KG1 (cell line): Measurements from ENCODE around the gene TFAP2A.

Experiments
- DNase-seq: peaks from one replicate; lab custom pipeline; 2025; lab: John Stamatoyannopoulos, UW

TFAP2A gene

DNA sequence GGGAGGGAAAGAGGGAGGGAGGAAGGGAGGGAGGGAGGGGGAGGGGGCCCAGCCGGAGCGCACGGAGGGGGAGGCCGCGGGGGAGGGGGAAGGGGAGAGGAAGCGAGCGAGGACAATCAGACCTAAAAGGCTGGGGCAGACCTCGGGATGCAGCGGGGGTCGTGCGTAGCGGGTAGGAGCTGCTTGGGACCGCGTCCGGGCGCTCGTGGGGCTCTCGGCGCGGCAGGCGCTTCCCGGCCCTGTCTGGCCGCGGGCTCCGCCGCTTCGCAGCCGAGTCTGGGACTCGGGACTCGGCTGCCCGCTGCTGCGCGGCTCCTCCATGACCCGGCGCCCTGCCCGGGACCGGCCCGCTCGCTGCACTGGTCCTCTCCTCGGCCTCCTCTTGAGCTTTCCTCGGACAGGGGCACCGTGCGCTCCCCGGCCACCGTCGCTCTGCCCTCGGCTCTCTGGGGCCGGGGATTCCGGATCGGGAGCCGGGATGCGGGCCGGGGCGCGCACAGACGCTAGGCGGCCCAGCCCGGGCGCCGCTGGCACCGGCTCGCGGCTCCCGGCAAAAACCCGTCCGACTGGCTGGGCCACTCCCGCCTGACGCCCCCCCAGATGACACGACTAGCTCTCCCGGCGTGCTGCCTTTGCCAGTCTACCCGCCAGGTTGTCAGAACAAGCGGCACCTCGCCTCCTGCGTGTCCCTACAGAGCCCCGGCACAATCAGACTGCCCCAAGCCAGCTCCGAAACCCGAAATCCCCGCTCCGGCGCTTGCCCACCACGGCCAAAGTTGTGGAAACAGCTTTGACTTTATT lies 2.2 kb downstream of the TFAP2A start:
- no peak for DNase-seq

DNA sequence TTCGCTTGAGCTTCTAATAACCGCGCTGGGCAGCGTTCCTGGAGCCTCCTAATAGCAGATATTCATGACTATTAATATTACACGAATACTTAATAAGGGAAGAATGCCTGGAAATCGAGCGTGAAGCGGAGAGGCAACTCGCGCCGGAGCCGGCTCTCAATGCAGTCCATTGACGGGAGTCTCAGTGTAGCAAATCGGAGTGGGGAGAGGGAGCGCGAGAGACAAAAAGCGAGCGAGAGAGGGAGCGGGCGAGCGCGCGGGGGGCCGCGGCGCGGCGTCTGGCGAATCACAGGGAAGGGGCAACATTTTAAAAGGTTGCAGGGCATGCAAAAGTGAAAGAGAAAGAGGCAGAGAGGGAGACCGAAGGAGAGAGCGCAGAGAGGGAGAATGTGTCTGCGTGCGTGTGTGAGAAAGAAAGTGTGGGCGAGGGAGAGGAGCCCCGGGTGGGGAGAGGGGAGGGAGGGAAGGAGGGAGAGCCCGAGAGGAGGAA lies 2.9 kb downstream of the TFAP2A start:
- no peak for DNase-seq

DNA sequence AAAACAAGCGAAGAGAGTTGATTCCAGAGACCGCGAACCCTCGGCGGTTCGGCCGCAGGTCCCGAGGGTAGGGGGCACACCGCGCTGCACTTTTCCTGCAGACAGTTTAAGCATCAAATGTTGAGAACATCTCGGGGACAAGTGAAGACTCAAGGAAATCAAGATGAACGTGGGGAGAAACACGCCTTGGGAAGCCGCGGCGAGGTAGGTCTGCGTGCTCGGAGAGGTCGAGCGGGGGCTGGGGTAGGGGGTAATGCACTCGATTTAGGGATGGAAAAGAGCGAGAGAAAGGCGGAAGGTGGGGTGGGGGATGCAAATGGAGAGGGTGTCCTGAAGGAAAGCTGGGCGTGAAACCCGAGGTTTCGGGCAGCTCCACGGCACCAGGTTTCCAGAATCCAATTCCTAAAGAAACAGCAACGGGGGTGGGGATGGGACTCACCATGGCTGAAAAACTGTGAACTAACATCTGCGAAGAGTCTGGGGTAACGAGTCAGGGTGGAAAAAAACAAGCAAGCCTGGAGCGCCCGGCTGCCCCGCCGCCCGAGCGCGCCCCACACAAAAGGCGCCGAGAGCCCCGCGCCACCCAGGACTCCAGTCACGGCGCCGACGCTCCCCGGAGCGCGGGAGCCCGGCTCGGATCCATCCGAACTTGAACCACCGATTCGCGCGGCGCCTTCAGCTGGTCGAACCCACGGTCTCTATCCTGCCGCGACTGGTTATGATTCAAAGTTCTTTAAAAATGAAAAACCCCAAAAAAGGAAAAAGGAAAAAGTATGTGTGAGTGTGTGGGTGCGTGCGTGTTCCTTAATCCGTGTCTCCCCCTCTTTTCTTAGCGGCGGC lies 3.5 kb downstream of the TFAP2A start:
- DNase-seq: no peak

DNA sequence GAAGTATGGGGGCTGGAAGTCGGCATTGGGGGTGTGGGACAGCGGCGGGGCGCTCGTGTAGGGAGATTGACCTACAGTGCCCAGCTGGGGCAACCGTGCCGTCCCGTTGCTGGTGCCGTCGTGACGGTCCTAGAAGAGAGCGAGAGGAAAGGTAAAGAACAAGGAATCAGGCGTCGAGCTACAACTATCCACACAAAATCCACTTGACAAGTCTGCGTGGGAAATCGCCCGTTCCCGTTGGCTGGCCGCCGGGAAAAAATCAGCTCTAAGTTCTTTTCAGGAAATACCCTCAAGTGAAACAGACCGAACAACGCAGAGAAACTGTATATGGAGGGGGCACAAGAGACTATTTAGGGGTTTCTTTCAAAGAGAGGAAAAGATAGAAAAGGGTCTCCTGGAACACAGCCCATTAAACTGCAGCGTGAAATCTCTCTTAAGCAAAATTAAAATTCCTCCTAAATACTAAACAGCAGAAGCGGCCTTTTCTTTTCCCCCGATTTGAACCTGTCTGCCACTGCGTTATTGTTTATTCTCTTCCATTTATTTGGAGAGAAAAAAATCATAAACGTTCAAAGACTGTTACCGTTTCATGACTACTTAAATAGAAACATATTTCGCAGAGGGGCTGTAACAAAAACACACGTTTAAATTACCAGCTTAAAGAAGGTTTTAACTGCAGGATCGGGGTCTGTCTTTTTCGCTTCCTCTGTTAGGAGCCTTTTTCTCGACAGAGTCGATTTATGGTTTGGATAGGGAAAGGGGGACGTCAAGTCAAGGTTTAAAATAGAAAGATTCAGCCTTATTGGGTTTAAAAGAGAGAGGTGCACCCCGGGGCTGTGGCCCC lies 4.4 kb downstream of the TFAP2A start:
- no peak for DNase-seq

DNA sequence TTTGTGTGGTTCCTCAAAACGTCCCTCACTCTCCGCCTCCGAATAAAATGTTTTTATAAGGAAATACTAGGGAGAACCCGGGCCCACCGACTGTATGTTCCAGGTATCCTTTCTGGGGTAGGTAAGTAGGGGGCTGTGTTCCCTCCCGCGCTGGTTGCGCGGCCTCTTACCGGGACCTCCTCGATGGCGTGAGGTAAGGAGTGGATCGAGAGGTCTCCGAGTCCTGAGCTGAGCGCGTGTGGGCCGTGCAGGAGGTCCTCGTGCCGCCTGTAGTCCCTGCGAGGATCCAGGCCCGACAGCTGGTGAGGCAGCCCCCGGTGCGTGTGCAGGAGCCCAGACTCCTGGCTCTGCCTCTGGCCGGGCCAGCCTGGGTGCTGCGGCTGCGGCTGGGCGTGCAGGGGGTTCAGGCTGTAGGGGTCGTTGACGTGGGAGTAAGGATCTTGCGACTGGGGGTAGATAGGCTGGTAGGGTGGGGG lies 5.1 kb downstream of the TFAP2A start:
- no peak for DNase-seq

DNA sequence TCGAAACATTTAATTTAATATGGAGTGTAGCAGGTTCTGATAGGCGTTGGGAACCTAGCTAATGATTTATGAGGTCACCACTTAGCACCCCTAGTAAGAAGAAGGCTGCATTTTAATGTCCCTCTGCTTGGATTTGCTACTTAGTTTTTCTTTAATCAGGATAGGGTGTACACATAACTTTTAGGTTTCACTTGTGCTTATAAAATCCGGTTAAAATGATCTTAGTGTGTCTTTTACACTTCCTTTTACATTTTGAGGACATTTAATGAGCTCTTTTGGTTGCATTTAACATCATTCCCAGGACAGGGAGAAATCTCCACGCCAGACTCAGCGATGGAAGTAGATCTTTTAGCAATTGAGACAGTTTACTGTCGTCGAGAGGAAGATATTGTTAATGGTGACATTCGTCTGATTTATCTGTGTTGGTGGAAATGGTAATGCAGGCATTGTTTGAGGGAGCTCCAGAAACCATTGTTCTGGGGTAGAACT lies 5.6 kb downstream of the TFAP2A start:
- no peak for DNase-seq

DNA sequence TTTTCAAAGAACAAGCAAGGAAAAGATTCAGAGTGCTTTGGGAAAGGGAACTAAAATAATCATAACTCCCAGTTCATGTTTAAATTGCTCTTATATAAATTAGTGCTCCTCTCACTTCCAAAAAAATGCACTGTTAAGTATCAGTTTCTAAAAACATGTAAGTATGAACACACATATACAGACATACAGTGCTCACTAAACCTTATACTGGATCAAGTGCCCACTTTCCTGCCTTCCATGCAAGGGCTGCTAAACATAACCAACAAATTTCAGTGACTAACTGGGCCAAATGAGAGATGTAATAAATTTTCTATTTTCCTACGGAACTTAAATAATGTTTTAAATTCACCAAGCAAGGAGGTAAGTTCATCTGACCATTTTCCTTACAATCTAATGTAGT lies 6.4 kb downstream of the TFAP2A start:
- no peak for DNase-seq

DNA sequence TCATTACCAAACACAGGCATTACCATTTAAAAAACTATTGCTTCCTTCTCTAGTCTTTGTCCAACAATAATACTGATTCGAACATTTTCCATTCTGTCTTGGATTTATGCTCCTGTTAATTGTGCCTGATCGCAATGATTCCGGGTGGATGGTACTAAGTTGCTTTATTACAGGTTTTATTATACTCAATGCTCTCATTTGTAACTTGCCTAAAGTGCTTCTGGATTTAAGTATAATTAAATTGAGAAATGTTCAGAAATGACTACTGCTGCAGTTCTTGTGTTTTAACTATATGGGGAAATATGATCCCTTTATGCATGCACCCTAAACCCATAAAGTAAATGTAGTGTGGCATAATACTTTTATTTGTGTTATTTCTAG lies 7.2 kb downstream of the TFAP2A start:
- DNase-seq: no peak

DNA sequence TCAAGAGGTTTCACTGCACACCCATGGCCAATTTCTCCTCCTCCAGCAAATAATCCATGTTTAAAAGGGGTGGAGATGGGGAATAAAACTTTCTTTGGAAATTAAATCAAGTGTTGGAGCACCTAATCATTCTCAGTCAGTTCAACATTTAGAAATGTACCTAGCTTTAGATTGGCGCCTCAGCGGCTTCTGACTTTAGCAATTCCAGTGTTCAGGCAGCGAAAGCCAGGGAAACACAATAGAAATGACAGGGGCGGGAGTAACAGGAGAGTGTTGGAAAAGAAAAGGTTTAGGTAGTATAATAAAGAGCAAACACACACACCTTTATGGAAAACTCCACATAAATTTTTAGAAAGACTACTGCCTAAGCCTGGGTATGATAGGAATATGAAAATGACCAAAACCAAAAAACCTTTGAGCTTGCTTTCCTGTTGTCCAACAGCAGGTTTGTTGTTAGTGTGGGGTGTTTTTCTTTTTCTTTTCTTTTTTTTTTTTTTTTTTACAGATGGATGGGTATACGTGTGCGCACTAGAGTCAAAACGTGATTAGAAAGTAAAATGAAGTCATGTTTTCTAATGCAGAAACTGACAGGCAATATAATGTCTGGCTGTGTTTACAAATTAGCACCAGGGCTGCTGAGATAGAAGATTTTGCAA lies 7.7 kb downstream of the TFAP2A start:
- no peak for DNase-seq

DNA sequence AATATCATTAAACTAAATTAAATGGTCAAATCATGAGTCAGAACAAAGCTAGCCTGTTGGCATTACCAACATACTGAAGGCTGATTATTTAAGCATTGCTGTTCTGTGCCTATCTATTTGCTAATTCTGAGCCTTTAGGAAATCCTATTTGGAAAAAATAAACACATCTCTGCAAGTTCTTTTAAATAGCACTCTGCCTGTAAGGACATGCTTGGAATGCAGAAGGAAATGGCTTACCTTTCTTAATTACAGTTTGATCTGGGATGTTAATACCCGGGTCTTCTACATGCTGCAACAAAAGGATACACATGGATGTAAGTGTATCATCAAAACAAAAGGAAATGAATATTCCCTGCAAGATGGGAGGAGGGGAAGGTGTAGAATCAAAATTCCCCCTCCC lies 8.3 kb downstream of the TFAP2A start:
- DNase-seq: no peak

DNA sequence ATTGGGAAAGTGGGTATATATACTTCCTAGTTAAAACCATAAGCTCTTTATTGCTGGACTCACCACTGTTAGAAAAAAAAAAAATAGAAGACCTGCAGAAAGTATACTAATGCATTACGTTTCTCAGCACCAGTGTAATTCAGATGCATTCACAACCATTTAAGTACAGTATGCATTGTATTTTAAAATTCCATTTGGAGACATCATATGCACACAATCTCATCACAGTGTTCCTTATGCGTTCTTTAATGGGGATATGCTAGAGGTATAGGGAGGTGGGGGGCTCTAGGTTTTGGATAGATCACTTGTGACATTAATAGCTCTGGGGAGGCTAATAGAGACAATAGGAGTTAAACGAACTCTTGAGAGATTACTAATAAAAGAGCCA lies 9.4 kb downstream of the TFAP2A start:
- DNase-seq: no peak

DNA sequence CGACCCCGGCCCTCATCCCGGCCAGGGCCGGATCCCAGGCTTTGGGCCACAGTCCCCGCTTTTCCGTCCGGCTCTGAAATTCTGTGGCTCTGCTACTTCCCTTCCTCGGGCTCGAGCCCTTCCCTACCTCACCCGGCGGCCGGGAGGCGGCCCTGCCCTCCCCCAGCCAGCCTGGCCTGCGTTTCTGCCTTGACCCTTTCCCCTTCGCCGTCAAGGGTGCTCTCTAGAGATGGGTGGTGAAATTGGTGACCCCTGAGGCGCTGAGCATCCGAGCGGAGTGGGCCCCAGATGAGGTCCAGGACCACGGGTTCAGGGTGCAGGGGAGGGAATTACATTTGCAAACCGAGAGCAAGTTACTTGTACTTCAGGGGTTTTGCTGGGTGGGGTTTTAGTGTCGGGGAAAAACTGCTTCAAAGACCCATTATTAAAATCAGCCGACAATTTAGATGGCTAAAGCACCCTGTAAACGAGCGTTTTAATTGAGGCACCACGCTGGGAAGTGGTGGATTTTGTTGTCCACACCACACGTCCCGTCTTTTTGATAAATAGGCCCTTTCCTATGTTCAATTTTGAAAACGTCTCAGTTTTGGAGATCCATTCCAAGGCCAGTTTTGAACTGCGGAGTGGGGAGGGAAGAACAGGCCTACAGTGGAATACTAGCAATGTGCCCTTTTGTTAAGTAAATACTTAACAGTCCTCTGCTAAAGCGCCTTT lies 9.9 kb downstream of the TFAP2A start:
- no peak for DNase-seq

DNA sequence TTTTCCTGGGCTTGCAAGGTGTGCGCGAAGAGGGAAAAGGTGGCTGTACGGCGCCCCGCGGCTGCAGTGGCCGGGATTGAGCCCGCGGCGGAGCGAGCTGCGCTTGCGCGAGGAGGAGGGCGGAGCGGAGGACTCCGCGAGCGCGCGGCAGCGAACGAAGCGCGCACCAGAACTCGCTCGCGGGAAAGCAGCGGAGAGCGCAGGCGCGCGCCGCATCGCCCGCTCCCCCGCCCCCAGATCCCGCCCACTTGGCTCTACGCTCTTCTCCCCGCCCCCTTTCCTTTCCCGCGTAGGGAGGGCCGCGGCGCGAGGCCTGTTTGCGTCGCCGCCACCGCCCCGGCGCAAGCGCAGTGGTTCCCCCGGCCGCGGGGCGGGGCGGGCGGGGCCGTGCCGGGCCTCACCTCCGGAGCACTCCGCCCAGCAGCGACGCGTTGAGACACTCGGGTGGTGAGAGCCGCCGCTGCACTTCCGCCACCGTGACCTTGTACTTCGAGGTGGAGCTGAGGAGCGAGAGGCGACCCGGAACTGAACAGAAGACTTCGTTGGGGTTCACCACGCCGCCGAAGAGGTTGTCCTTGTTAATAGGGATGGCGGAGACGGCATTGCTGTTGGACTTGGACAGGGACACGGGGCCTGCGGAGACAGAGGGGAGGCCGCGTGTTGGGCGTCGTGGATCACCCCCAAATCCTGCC lies 10.6 kb downstream of the TFAP2A start:
- peak; percentile 74 for DNase-seq

DNA sequence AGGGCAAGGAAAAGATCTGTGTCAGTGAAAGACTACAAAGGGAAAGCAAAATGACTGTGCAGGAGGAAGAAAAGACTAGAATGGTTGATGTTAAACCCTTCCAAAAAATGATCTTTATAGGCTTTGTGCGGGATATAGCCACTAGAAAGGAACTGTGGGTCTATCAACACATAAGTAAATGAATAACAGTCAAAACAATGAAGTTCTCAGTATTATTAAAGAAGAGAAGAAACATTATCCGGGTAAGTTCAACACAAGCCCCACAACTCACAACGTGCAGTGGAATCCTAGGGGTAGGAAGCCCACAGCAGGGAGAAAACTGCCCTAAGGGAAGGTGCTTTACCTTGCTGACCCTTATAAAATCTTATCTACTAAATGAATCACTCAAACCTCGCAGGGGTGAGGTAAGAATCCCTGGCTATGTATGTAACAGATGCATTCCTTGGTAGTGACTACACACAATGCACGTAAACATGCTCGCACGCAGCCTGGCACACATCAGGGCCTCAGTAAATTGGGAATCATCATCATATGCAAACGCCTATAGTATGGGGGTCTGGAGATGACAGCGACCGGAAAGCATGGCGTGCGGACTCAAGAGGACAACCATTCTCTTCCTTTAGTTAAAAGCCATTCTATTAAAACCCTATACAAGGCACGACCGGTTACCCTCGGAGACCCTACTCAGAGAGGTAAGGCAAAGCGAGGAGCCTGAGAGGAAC lies 11.3 kb downstream of the TFAP2A start:
- peak; percentile 73 for DNase-seq

DNA sequence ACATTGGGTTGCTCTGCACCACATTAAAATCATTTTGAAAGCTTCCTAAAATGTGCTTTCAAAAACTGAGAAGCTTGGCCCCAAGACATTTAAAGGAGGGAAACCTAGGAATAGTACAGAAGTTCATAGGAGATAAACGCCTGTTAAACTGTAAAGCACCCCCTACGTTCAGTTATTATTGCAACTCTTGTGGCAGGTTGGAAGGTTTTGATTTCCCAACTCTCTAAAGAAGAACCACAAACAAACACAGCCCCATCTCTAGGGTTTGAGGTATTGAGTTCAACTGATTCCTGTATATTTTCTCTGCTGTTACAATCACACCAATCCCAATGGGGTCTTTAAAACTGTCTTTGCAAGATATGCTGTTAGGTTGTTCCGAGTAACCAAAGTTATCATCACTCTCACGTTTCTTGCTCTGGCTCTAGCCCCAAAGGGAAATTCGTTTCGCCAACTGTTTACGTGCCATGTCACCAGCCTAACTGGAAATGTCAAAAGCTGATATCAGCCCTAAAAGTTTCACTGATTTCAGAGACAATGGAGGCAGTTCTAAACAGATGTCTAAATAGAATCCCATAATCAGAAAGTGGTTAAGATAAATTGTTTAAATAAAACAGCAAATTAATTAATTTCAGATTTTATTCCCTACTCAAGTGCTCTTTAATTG lies 12.1 kb downstream of the TFAP2A start:
- no peak for DNase-seq

DNA sequence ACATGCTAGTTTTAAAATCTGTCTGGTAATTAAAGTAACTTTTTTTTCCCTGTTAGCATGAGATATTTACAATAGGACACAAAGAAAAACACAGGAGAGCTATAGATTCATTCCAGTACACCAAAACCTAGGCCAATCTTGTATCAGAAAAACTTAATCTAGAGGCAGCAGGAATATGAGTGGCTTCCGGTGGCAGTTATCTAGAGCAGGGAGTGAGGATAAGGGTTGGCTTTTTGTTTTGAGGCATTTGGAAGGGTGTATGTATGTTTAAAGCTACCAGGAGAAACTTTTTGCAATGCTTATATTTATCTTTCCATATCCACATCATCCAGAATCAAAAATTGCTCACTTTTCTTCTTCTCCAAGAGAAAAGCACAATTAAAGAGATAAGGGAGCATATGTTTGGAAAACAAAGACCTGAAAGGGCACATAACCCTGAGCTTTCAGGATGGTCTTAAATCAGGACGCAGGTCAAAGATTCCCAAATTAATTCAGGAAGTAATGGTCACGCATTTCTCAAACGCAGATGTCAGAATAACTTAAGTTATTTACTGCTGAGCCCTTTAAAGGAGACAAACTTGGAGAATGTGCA lies 13.1 kb downstream of the TFAP2A start:
- DNase-seq: no peak

DNA sequence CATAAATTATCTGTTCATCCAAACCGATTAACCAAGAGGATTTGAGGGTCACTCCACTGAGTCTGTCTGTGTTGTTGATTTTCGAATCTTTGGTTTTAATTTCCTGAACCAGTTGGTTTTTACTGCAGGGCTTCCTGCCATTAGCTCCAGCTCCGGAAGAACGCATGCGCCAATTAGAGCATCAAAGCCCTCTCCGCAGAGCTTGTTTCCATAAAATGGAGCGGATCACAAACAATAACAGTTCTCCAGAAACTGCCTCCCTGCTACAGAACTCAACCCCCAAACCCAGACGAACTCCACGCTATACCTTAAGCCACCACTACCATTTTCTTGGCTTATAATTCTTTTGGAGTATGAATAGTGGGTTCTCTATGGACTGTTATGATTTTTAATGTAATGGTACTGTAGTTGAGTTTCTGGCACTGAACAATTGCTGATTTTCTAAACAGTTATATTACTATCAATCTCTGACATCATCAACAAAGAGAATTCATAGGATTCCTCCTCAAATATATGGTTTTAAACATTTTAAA lies 13.8 kb downstream of the TFAP2A start:
- no peak for DNase-seq

DNA sequence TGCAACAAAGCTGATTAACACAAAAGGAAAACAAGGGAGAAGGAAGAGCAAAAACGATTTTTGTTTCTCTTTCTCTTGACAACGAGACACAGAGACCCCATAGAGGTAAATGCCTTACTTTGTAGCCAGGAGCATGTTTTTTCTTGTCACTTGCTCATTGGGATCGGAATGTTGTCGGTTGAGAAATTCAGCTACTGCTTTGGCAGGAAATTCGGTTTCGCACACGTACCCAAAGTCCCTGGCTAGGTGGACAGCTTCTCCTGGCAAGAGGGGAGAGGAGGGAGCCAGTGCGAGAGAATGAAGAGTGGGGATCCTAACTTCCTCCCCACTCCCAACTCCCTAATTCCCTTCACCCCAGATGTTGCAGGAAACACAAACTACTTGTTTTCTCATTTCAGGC lies 14.5 kb downstream of the TFAP2A start:
- no peak for DNase-seq
